Peyer's patch (tissue), 4 donors: ENCODE results near the gene WWTR1.

Source experiments
- CTCF ChIP-seq, 6 experiments: fragments of 450-650 bp in 4 of 6; fragments of 200-600 bp in 2 of 6; sonication (generic) in 1 of 6; IDR thresholded peaks; one replicate each; pipeline ENCODE4 v1.5.1; 2017 to 2019; ENCODE audit warnings: antibody characterized with exemption in 6 of 6, mild to moderate bottlenecking in 3 of 6, moderate library complexity in 1 of 6
- POLR2A ChIP-seq, 2 donors: fragments of 450-650 bp; IDR thresholded peaks; one replicate each; pipeline ENCODE4 v1.5.1; 2017; ENCODE audit warnings: antibody characterized with exemption in 2 of 2, mild to moderate bottlenecking in 2 of 2, moderate library complexity in 2 of 2

GRCh38 chr3:149534082-149534481, 123.7 kb downstream of the WWTR1 start:
- no peak for TF ChIP-seq POLR2A (IDR thresholded peaks at IDR 0.05)
- no peak for TF ChIP-seq CTCF (IDR thresholded peaks at IDR 0.05)
